GM21576 (cell line): ENCODE measurements around the gene NPPA.

Experiments used
- ATAC-seq: cut with Tn5 transposase; IDR thresholded peaks from one replicate; pipeline ENCODE4 v1.9.1; 2021; ENCODE audit warnings: mild to moderate bottlenecking, moderate library complexity; ENCODE audit not compliant: unreplicated experiment

The NPPA gene

GRCh38 chr1:11874624-11875023 lies 27.0 kb upstream of the NPPA start:
- ATAC-seq, result no peak

- no peak for ATAC-seq
These were observed 26.6 kb upstream of the NPPA start for GRCh38 chr1:11874258-11874562.

- ATAC-seq, result no peak
These were observed 26.0 kb upstream of the NPPA start for GRCh38 chr1:11873395-11874257.

- ATAC-seq, result no peak
These were observed 25.0 kb upstream of the NPPA start for GRCh38 chr1:11872545-11872944.

GRCh38 chr1:11869650-11870207 lies 22.1 kb upstream of the NPPA start:
- no peak for ATAC-seq

GRCh38 chr1:11869104-11869503 lies 21.5 kb upstream of the NPPA start:
- ATAC-seq, result no peak

- no peak for ATAC-seq
These were observed 20.9 kb upstream of the NPPA start for GRCh38 chr1:11868331-11868980.

GRCh38 chr1:11862890-11863289 lies 15.3 kb upstream of the NPPA start:
- ATAC-seq, result no peak

- ATAC-seq, result no peak
These were observed 13.0 kb upstream of the NPPA start for GRCh38 chr1:11860587-11860986.

GRCh38 chr1:11860083-11860482 lies 12.5 kb upstream of the NPPA start:
- ATAC-seq, result no peak

GRCh38 chr1:11858968-11859871 lies 11.6 kb upstream of the NPPA start:
- ATAC-seq, result no peak

- ATAC-seq, result no peak
These were observed 11.0 kb upstream of the NPPA start, which contains the start of gene NPPB for GRCh38 chr1:11858613-11858967. NPPB (minus strand) TSS chr1:11858945; CDS start chr1:11858833, 112 bp downstream.

GRCh38 chr1:11858158-11858557 lies 10.6 kb upstream of the NPPA start:
- ATAC-seq, result no peak

- ATAC-seq, result no peak
These were observed 9.7 kb upstream of the NPPA start for GRCh38 chr1:11857164-11857851.

- ATAC-seq, result no peak
These were observed 9.1 kb upstream of the NPPA start for GRCh38 chr1:11856698-11857097.

GRCh38 chr1:11855430-11855829 lies 7.8 kb upstream of the NPPA start:
- ATAC-seq, result no peak

- no peak for ATAC-seq
These were observed 6.9 kb upstream of the NPPA start for GRCh38 chr1:11854519-11854918.

GRCh38 chr1:11851180-11851579 lies 3.6 kb upstream of the NPPA start:
- no peak for ATAC-seq

GRCh38 chr1:11850156-11850555 lies 2.6 kb upstream of the NPPA start:
- ATAC-seq, result no peak

- no peak for ATAC-seq
These were observed 754 bp upstream of the NPPA start for GRCh38 chr1:11848373-11848700.
